Ascending aorta (tissue), 2 donors: ENCODE results near the gene VEGFD. TPM values are rescaled to one million over a fixed set of nuclear protein-coding genes. Genes with fewer than 3 reads are reported as not detected.

Experiments
- DNase-seq, 2 donors: peaks; one replicate each; pipeline ENCODE4 v3.0.0-alpha.2; 2019; ENCODE audit warnings: low spot score in 2 of 2
- H3K27ac ChIP-seq, 2 donors: fragments of 200-600 bp; sonication (generic); one replicate each; pipeline ENCODE4 v1.5.1; 2016 to 2017; ENCODE audit warnings: mild to moderate bottlenecking in 1 of 2
- H3K27me3 ChIP-seq: fragments of 200-600 bp; sonication (generic); one replicate; pipeline ENCODE4 v1.5.1; 2017
- H3K36me3 ChIP-seq, 2 donors: fragments of 200-600 bp; sonication (generic); one replicate each; pipeline ENCODE4 v1.5.1; 2016
- H3K4me1 ChIP-seq, 2 donors: fragments of 200-600 bp; sonication (generic); one replicate each; pipeline ENCODE4 v1.5.1; 2016 to 2017; ENCODE audit warnings: mild to moderate bottlenecking in 1 of 2
- H3K4me3 ChIP-seq, 2 donors: fragments of 200-600 bp; sonication (generic); one replicate each; pipeline ENCODE4 v1.5.1; 2016 to 2017; ENCODE audit warnings: mild to moderate bottlenecking in 1 of 2
- H3K9me3 ChIP-seq, 2 donors: fragments of 200-600 bp; sonication (generic); one replicate each; pipeline ENCODE4 v1.5.1; 2016
- CTCF ChIP-seq, 3 experiments: fragments of 200-600 bp in 2 of 3; fragments of 450-650 bp in 1 of 3; sonication (generic) in 2 of 3; IDR thresholded peaks; one replicate each; pipeline ENCODE4 v1.5.1; 2016 to 2019; ENCODE audit warnings: antibody characterized with exemption in 3 of 3, mild to moderate bottlenecking in 1 of 3, moderate library complexity in 1 of 3
- intact Hi-C: fragments of 100-400 bp; cut with DNase I; formaldehyde crosslinking; loops from one replicate; pipeline ENCODE4 v1.15.1; 2023
- total RNA-seq: library from RNA; depleted of rRNA; stranded (reverse); fragments of >200 nt; gene quantifications from one replicate; pipeline ENCODE4 v1.1.0, GENCODE V29; 2016

VEGFD gene
- total RNA-seq, result 0.85 TPM

- intact Hi-C loops, result no loop called here
- Histone ChIP-seq H3K27ac (no peak within 1 kb of the TSS), H3K4me1 (no peaks in the 10 kb centered on the region), H3K4me3 (no peak within 1 kb of the TSS), H3K9me3 (no peaks in the 10 kb centered on the region), H3K36me3 (no peaks in the 10 kb centered on the region), H3K27me3 (no peaks in the 10 kb centered on the region)
- no peak for TF ChIP-seq CTCF (IDR thresholded peaks at IDR 0.05)
- DNase-seq, result no peak
Measured at GRCh38 chrX:15384304-15384703, at the start of gene VEGFD. VEGFD (minus strand) TSS chrX:15384413; CDS start chrX:15383946, 467 bp downstream.

GRCh38 chrX:15430584-15430983, 46.4 kb upstream of the VEGFD start:
- intact Hi-C loops, result no loop called here

GRCh38 chrX:15430076-15430475, 45.9 kb upstream of the VEGFD start:
- Histone ChIP-seq H3K9me3 (no peaks in the 10 kb centered on the region), H3K27me3 (no peaks in the 10 kb centered on the region), H3K27ac (no peak overlapping the region), H3K4me1 (no peaks in the 10 kb centered on the region), H3K4me3 (no peak overlapping the region), H3K36me3 (no peaks in the 10 kb centered on the region)
- no peak for TF ChIP-seq CTCF (IDR thresholded peaks at IDR 0.05)
- intact Hi-C loops, result no loop called here
- DNase-seq, result no peak

More at GRCh38 chrX:15430584-15430983, 46.4 kb upstream of the VEGFD start:
- H3K9me3 ChIP-seq, result no peaks in the 10 kb centered on the region
- H3K36me3 ChIP-seq, result no peaks in the 10 kb centered on the region
- no peak for DNase-seq
- H3K4me1 ChIP-seq, result no peaks in the 10 kb centered on the region
- no peak for TF ChIP-seq CTCF (IDR thresholded peaks at IDR 0.05)
- H3K4me3 ChIP-seq, result no peak overlapping the region
- H3K27me3 ChIP-seq, result no peaks in the 10 kb centered on the region
- H3K27ac ChIP-seq, result no peak overlapping the region

- no peak for DNase-seq
- Histone ChIP-seq H3K36me3 (no peaks in the 10 kb centered on the region), H3K27ac (no peak overlapping the region), H3K4me1 (no peaks in the 10 kb centered on the region), H3K9me3 (no peaks in the 10 kb centered on the region), H3K27me3 (no peaks in the 10 kb centered on the region), H3K4me3 (no peak overlapping the region)
- no peak for TF ChIP-seq CTCF (IDR thresholded peaks at IDR 0.05)
- intact Hi-C loops, result no loop called here
Measured at GRCh38 chrX:15425024-15425423, 40.8 kb upstream of the VEGFD start.

- peaks cover 4% of the 10 kb centered on the region in 2 donors for H3K9me3 ChIP-seq
- intact Hi-C loops, result no loop called here
- H3K4me1 ChIP-seq, result no peaks in the 10 kb centered on the region
- no peak for DNase-seq
- H3K27ac ChIP-seq, result no peak overlapping the region
- no peak overlapping the region for H3K4me3 ChIP-seq
- no peak for TF ChIP-seq CTCF (IDR thresholded peaks at IDR 0.05)
- no peaks in the 10 kb centered on the region for H3K36me3 ChIP-seq
- no peaks in the 10 kb centered on the region for H3K27me3 ChIP-seq
Measured at GRCh38 chrX:15418707-15419181, 34.5 kb upstream of the VEGFD start.
